GM21529 (cell line): ENCODE measurements around the gene PACRGL.

Experiments used
- ATAC-seq: cut with Tn5 transposase; IDR thresholded peaks from one replicate; pipeline ENCODE4 v1.9.1; 2021; ENCODE audit not compliant: unreplicated experiment

The PACRGL gene

DNA sequence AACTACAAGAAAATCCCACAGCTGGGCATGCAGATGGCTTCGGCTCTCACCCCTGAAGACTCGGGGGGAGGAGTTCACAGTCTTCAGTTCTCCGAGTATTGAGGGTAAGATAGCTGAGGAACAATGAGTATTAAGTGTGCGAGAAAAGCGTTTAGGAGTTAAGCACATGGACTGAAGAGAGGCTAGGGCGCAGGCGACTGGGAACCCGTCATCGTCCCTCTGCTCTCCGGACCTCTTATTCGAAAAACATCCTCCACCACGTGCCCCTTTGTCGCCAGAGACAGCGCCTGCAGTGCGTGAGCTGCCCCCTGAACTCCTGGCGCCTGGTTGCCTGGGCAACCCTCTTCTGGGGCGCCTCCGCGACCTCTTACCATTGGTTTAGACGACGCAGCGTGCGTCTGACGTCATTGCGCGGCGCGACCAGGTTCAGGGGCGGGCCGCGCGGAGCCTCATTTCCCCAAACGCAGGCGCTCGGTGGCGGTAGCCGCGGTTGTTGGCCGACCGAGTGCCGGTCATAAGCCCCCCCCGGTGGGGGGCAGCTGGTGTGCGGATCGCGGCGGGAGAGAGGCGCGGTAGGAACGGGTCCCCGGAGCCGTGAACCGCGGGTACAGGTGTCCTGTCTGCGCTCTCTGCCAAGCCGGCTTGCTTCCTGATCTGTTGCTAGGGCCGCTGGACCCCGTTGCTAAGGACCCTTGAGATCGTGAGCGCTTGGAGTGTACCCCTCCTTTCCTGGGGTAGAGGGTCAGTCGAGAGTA lies at the start of gene PACRGL:
Gene PACRGL, plus strand, starts transcription at position 452 of the 755 bp plus-strand sequence. CDS start 4,024 bp downstream, outside the sequence.
- ATAC-seq: peak; percentile 100

DNA sequence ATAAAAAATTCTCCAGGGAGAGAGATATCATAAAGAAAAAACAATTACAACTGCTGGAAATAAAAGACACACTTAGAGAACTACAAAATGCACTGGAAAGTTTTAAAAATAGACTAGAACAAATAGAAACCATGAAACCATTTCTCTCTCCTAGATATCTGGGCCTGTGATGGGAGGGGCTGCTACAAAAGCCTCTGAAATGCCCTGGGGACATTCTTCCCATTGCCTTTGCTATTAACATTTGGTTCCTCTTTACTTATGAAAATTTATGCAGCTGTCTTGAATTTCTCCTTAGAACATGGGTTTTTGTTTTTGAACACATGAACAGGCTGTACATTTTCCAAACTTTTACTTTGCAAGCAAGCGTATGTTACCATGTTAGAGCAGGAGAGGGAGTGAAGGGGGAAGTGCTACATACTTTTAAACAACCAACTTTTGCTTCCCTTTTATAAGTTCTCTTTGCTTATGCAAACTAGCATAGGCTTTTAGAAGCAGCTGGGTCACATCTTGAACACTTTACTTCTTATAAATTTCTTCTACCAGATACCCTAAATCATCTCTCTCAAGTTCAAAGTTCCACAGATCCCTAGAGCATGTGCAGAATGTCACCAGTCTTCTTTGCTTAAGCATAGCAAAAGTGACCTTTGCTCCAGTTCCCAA lies 47.9 kb upstream of the PACRGL start:
- no peak for ATAC-seq

DNA sequence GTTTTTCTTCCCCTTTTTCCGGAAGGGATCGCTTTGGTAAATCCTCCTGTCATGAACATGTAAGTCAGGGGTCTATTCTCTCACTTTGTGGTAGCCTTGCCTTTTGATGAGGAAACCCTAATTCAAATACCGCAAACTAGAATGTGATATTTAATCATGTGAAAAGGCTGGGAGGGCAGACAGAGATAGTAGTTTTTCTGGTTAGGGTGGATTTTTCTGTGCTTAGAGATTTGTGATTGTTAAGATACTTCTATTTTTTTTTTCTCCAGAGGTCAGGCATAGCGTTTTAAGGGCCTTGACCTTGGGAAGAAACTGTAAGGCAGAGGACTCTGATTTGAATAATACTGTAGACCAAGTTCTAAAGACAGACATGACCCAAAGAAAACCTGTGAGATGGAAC lies 41.8 kb upstream of the PACRGL start:
- no peak for ATAC-seq

DNA sequence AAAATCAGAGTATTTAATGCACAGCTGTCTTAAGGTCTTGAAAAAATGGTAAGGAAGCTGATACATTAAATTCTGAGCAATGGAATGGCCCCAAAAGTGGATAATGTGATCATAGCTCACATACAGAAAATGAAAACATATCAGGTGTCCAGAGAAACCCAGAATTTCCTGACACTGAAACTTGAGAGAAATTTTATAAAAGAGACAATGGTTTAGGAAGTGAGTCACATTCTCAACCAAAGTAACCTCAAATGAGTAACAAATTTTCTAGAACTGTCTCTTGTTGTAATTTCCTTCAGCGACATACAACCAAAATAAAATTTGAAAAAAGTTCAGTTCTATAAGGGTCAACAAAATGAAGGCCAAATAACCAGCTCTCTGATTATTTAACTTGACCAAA lies 37.4 kb upstream of the PACRGL start:
- ATAC-seq: no peak

DNA sequence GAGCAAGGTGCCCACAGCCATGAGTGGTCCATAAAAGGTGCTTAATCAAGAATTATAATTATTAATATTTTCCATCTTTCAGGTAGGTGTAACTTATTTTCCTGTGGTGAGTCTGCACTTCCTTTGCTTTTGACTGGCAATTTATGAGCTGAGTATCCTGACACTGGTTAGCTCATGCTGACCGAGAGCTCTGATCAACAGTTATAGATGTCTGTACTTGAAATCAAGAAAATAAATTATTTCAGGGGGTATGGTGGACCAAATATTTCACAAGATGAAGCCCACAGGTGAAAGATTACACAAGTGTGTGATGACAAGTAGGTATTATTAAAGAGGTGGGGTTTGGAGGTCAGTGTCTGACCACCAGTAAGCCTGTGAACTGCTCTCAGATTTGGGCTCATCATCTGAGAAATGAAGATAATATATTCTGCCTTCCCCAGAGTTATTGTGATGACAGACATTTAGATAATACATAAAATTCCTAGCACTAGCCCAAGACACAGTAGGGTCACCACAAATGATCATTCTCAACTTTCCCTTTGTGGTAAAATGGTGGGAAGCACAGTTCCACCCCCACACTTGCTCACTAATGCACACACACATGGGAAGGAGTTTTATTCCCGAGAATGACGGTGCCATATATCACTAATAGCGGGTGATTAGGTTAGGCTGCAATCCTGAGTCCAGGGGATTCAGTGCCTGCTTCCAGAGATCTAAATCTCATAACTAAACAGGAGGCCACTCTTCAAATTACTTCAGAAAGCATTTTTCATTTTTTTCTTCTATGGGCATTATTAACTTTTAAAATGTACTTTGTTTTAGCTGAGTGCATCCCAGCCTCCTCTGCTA lies 34.0 kb upstream of the PACRGL start:
- no peak for ATAC-seq

DNA sequence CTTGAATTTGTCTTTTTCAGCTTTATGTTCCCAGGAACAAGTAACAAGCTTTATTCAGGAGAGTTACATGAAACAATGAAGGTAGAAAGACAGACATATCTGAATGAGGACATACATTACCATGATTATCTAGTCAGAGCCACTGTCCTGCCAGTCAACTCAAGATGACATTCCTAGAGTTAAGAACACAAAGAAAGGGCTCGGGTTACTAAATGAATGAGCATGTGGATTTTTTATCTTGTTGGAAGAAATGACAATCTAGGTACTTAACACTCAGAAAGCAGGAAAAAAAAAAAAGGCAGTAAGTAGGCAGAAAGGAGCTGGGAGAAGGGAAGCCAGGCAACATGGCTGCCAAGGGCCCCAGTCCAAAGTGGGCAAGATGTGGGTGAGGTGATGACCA lies 28.0 kb upstream of the PACRGL start:
- no peak for ATAC-seq

DNA sequence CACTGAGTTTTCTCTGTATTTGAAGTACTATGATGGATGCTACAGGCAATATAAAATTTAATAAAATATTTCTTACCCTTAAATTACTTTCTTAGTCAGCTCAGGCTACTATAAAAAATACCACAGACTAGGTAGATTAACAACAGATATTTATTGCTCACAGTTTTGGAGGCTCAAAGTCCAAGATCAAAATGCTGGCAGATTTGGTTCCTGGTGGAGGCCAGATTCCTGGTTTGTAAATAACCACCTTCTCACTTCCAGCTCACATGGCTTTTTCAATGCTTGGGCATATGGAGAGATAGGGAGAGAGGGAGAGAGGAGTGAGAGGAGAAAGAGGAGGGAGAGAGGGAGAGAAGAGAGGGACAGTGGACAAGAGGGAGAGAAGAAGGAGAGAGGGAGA lies 24.5 kb upstream of the PACRGL start:
- ATAC-seq: no peak

DNA sequence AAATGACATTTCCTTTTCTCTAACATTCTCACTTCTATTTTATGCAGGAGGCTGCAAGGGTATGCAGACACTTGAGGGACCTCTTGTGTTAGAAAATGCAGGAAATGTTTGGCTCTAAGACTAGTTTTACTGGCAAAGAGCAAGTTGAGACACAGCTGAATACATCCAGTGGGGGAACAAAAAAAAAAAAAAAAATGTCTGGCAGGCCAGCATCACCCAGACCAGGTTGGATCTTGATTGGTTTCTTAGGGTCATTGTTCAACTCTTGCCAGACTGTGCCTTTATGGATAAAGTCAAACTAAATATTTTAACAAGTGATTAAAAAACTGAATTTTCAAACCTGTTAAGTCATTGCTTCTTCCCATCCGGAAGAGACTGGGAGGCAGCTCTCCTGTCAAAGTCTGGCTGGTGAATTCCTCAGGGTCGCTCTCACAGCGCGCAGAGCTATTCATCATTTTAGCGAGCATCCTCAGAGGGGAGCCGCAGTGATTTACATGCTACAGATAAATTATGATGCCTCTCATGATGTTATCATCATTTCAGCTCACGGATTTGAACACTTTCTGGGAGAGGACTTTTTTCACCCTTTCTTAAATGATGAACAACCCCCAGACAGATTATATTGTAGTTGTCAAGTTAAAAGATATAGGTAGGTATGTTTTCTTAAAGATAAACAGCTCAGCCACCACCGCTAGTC lies 23.6 kb upstream of the PACRGL start:
- ATAC-seq: no peak

DNA sequence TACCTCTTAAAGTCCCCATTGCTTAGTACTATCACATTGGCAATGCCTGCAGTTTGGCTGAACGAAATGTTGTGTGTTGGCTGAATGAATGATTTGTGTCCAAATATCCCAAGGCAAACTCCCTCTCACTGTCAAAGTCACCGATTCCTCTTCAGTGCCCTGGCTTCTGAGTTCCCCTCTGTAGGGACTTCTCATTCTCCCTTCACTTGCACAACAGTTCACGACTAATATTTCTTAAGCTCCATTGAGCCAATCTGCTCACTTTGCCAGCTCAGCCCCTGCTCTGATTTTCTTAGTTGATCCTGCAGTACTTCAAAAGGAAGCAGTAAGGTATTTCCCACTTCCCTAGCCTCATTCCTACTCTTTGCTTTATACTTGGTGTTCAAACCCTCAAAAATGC lies 21.9 kb upstream of the PACRGL start:
- ATAC-seq: no peak

DNA sequence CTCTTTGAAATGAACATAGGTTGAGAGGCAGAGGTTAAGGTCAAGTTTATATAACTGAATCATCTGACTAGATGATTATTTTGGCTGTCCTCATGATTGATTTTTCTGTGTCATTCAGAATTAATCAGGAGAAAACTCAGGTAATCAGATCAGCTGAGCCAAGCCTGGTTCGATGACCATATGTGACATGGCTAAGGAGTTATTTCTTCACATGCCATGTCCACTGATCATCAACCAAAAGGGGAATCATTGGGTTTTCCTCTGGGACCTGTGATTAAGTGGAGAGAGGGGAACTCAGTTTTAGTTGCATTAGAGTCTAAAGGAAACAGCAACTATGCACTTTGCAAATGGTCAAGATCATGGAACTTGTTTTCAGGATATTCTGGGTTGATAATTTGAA lies 20.3 kb upstream of the PACRGL start:
- ATAC-seq: no peak

DNA sequence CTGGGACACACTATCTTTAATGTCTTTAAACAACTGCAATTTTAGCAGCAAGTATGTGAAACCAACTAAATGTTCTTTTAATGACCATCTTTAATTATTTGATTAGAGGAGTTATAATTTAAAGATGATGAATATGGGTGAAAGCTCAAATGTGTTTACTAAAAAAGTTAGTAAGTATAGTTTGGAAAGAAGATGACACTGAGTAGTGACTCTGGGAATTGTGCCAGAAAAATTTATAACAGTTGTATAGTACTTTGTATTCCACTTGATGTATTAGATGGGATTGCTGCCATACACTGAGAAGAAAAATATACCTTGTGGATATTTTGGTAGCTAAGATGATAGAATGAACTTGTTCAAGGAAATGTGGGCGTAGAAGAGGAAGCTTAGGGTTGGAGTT lies 19.5 kb upstream of the PACRGL start:
- ATAC-seq: no peak

DNA sequence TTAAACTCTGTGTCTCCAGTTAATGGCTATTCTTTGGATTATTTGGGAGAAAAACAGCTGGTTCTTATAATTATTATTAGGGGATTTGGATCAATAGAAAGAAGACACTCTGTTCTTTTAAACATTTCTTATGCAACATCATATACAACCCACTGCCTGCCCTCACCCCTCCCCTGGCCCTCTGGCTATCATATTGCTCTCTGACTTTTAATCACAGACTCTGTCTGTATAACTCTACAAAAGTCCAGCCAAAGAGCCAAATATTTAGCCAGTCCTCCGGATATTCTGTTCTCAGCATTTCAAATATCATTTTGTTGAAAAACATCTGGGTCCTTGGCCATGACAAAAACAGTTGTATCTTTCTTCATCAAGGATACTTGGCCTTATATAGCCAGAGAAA lies 19.0 kb upstream of the PACRGL start:
- ATAC-seq: no peak

DNA sequence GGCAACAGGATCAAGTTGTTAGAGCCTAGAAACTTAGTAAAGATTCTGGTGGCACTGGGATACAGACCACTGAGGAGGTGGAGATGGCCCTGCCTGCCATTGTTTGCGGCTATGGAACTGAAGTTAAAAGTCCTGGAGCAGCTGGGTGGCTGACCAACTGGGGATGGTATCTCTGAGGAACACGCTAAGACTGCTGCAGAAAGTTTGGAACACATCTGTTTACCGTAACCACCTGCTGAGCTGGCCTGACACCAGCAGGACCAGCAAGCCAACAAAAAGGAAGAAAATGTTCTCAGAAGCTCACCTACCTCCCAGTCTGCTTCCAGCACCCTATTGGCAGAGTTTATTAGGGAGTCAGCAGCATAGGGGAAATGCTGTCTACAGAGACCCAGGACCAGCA lies 17.4 kb upstream of the PACRGL start:
- no peak for ATAC-seq

DNA sequence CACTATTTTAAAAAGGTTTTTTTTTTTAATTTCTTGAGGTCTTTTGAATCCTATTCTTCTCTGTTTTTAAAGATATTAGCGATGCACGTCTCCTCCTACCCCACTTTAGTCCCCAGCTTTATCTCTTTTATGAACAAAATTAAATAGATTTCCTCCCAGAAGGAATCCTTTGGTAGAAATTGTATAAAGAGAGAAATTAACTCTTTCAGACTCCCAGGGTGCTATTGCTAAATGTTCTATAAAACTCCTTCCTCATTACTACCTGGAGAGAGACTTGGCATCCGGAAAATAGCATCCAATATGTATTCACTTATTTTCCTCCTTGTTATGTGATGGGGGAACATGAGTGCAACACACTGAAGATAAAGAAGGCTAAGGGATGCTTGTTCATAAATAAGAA lies 16.5 kb upstream of the PACRGL start:
- no peak for ATAC-seq

DNA sequence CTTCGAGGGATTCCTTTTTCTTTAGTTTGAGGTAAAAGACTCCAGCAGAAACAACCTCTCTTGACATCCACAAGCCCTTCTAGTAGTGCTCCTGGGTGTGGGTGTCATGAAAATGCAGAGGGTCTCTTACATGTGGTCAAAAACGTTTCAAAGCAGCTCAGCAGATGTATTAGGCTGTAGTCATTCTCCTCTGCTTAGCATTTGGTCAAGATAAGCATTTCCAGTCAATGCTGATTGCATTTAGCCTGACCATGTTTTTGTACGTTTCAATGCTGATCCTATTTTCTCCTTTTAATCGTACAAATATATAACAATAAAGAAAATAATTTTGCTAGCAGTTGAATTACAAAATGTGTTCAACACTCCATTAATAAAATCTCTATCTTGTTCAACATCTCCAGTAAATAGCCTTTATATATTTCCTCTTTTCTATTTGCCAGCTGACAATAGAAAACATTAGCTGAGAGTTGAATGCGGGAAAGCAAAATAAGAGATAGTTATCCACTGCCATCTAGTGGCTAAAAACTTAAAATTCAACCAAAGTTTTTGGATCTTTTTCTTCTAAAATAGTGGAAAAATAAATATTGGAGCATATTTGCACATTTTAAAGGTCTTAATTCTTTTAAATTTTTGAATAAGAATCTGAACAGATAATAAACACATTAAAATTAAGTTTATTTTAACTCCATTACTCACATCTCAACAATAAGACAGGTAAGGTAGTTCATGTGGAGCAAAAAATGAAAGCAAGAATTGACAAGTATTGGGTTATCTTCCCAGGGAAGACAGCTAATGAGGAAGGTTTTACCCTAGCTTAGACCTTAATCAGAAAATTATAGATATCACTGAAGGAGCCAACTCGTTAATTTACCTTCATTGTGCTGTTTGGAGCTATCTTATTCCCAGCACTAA lies 15.2 kb upstream of the PACRGL start:
- ATAC-seq: no peak

DNA sequence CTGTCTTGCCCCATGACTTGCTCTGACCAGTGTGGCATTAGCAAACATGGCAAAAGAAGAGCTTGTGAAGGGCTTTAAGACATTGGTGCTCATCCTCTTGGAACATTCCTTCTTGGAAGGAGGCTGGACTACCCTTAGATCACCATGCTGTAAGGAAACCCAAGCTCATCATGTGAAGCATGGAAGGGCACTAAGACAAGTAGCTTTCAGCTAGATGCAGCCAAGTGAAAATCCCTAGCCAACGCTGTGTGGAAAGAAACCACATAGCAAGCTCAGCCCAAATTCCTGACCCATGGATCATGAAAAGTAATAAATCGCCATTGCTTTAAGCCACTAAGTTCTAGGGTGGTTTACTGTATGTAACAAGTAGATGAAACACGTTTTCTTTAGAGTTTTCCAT lies 12.4 kb upstream of the PACRGL start:
- no peak for ATAC-seq

DNA sequence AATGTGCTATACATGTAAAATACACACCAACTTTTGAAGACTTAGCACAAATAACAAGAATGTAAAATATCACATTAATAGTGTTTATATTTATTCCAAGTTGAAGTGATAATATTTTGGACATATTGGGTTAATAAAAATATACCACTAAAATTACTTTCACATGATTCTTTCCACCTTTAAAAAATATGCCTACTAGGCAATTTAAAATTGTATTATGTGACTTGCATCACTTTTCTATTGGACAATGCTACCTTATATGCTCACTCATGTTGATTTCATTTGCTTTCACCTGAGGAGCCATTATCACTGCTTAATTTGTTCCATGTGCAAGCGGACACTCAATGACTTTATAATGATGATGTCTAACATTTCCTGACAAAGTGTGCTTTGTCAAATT lies 3.4 kb upstream of the PACRGL start:
- no peak for ATAC-seq

DNA sequence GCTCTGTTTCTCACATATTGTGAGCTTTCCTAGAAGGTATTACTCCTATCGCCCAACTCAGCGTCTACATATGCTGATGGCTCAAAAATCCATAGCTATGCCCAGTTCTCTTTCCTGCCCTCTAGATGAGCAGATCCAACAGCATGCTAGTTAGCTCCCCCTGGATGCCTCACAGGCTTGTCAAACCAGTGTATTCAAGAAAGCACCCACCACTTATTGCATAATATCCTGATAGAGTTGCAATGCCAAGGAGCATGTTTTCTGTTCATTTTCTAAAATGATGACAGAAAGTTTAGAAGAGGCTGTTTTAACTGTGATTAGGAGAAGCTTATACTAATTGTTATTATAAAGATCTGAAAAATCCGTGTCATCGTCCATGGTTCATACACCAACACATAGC lies 1.9 kb upstream of the PACRGL start:
- no peak for ATAC-seq

DNA sequence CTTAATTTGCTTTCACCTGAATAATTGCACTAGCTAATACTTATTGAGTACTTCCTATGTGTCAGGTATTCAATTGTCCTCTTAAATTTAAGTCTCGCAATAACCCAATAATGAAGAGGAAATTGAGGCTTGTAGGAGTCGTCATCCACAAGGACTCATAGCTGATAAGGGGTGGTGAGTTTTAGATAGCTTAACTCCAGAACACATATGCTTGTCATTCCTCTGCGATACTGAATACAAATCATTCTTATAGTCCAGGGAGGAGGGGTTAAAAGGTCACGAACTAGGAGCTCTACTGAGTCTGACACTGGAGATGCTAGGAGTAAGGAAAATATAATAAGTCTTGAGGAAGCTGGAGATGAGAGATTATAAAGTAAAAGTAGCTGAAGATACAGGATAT lies 1.4 kb upstream of the PACRGL start:
- no peak for ATAC-seq

DNA sequence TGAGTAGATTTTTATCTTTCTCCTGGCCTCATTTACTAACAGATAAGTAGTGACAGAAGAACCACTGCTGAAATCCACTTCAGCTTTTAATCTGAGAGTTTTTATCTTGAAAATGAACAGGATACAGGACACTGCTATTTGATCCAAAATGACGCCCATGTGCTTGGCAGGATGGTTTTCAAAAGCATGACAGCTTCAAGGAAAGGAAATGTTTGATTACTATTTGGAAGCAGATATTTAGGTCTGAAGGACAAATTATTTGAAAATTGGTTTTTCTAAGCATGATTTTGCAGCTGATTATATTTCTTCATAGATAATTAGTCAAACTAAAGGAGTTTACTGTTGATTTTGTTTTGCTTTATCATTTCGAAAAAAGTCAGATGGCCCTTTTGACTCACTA lies 11.1 kb downstream of the PACRGL start:
- ATAC-seq: no peak
